Suprapubic skin (tissue), 4 donors: ENCODE data around the gene NDUFC2. TPM values are rescaled to one million over a fixed set of nuclear protein-coding genes. Genes with fewer than 3 reads are reported as not detected.
"Not testable (repeated sequence)": the region's sequence is repeated elsewhere in the genome, so short reads cannot be mapped to it uniquely, and the experiment has no call there.

Experiments used
- DNase-seq, 2 donors: peaks; one replicate each; pipeline ENCODE4 v3.0.0-alpha.2; 2019; ENCODE audit warnings: low spot score in 2 of 2
- H3K27ac ChIP-seq: fragments of 200-600 bp; sonication (generic); one replicate; pipeline ENCODE4 v1.5.1; 2019
- H3K27me3 ChIP-seq: fragments of 200-600 bp; sonication (generic); one replicate; pipeline ENCODE4 v1.5.1; 2019
- H3K36me3 ChIP-seq: fragments of 200-600 bp; sonication (generic); one replicate; pipeline ENCODE4 v1.5.1; 2019
- H3K4me1 ChIP-seq: fragments of 200-600 bp; sonication (generic); one replicate; pipeline ENCODE4 v1.5.1; 2019
- H3K4me3 ChIP-seq: fragments of 200-600 bp; sonication (generic); one replicate; pipeline ENCODE4 v1.5.1; 2019; ENCODE audit warnings: mild to moderate bottlenecking
- H3K9me3 ChIP-seq: fragments of 200-600 bp; sonication (generic); one replicate; pipeline ENCODE4 v1.5.1; 2019
- EP300 ChIP-seq: sonication (generic); formaldehyde crosslinking; IDR thresholded peaks from one replicate; pipeline ENCODE4 v1.6.1; 2017; ENCODE audit warnings: antibody characterized with exemption
- POLR2A ChIP-seq, 2 donors: fragments of 450-650 bp; IDR thresholded peaks; one replicate each; pipeline ENCODE4 v1.6.1; 2017; ENCODE audit warnings: antibody characterized with exemption in 2 of 2, mild to moderate bottlenecking in 2 of 2, moderate library complexity in 2 of 2
- POLR2AphosphoS5 ChIP-seq, 3 donors: sonication (generic); formaldehyde crosslinking; IDR thresholded peaks; one replicate each; pipeline ENCODE4 v1.6.1; 2017; ENCODE audit warnings: antibody characterized with exemption in 3 of 3
- WGBS: methylation state at CpG from one replicate; pipeline ENCODE4 v1.1.5; 2018; 5-methylcytosine and 5-hydroxymethylcytosine counted together
- total RNA-seq, 4 donors: library from RNA; depleted of rRNA; stranded (reverse); fragments of >200 nt; gene quantifications; one replicate each; pipeline ENCODE4 v1.1.0, GENCODE V29; 2016
- TF ChIP-seq, protein P1 (sequence below), 2 donors: fragments of 200-600 bp in 1 of 2; fragments of 450-650 bp in 1 of 2; sonication (generic) in 1 of 2; IDR thresholded peaks; one replicate each; pipeline ENCODE4 v1.5.1; 2016 to 2019; ENCODE audit warnings: antibody characterized with exemption in 2 of 2, mild to moderate bottlenecking in 1 of 2, moderate library complexity in 1 of 2

NDUFC2 gene
- total RNA-seq, 4 donors from 2014 or later: 100 to 161 (median 115) TPM

GRCh38 chr11:78097666-78098385, 18.2 kb upstream of the NDUFC2 start:
- DNase-seq: no peak
- 84% methylated on average over 7 of the region's 7 CpGs for WGBS
- H3K9me3 ChIP-seq: no peaks in the 10 kb centered on the region
- H3K4me1 ChIP-seq: no peaks in the 10 kb centered on the region
- TF ChIP-seq EP300: no peak
- TF ChIP-seq POLR2AphosphoS5 (IDR thresholded peaks at IDR 0.05): no peak
- TF ChIP-seq, protein P1, sequence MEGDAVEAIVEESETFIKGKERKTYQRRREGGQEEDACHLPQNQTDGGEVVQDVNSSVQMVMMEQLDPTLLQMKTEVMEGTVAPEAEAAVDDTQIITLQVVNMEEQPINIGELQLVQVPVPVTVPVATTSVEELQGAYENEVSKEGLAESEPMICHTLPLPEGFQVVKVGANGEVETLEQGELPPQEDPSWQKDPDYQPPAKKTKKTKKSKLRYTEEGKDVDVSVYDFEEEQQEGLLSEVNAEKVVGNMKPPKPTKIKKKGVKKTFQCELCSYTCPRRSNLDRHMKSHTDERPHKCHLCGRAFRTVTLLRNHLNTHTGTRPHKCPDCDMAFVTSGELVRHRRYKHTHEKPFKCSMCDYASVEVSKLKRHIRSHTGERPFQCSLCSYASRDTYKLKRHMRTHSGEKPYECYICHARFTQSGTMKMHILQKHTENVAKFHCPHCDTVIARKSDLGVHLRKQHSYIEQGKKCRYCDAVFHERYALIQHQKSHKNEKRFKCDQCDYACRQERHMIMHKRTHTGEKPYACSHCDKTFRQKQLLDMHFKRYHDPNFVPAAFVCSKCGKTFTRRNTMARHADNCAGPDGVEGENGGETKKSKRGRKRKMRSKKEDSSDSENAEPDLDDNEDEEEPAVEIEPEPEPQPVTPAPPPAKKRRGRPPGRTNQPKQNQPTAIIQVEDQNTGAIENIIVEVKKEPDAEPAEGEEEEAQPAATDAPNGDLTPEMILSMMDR (IDR thresholded peaks at IDR 0.05): no peak
- H3K4me3 ChIP-seq: no peak overlapping the region
- H3K27me3 ChIP-seq: no peaks in the 10 kb centered on the region
- peaks cover 42% of the 10 kb centered on the region for H3K36me3 ChIP-seq
- no peak overlapping the region for H3K27ac ChIP-seq

DNA sequence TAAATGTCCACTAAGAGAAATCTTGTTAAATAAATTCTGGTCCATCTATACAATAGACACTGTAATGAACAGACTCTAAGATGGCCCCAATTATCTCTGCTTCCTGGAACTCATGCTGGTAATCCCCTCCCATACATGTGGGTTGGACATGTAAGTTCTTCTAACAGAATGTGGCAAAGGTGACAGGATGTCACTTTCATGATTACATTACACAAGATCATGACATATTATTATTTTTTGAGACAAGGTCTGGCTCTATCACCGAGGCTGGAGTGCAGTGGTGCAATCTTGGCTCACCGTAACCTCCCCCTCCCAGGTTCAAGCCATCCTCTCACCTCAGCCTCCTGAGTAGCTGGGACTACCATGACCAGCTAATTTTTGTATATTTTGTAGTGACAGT, 14.6 kb upstream of the NDUFC2 start:
- Histone ChIP-seq H3K27me3 (no peaks in the 10 kb centered on the region), H3K4me3 (no peak overlapping the region), H3K27ac (no peak overlapping the region), H3K9me3 (no peaks in the 10 kb centered on the region), H3K4me1 (no peaks in the 10 kb centered on the region), H3K36me3 (peaks cover 15% of the 10 kb centered on the region)
- no peak for DNase-seq
- TF ChIP-seq POLR2A (IDR thresholded peaks at IDR 0.05) (no peak), EP300 (no peak)
- TF ChIP-seq, protein P1 (IDR thresholded peaks at IDR 0.05): no peak
- 89% methylated on average over 2 of the region's 2 CpGs for WGBS

DNA sequence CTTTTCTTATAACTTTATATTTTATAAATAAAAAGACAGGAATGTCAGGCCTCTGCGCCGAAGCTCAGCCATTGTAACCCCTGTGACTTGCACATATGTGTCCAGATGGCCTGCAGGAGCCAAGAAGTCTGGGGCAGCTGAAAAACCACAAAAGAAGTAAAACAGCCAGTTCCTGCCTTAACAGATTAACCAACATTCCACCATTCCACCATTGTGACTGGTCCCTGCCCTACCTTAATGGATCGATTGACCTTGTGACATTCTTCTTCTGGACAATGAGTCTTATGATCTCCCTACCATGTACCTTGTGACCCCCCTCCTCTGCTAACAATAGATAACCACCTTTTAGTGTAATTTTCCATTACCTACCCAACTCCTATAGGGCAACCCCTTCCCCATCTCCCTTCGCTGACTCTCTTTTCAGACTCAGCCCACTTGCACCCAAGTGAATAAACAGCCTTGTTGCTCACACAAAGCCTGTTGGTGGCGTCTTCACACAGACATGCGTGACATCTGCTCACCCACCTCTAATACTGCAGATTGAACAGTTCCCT, 6.9 kb upstream of the NDUFC2 start:
- 83% methylated on average over 6 of the region's 6 CpGs for WGBS
- H3K36me3 ChIP-seq, H3K4me3 ChIP-seq, H3K27ac ChIP-seq, H3K27me3 ChIP-seq, H3K9me3 ChIP-seq, H3K4me1 ChIP-seq, DNase-seq: not testable (repeated sequence)

- DNase-seq: no peak
- TF ChIP-seq, protein P1 (IDR thresholded peaks at IDR 0.05): no peak
- no peak for TF ChIP-seq EP300
- no peak for TF ChIP-seq POLR2A (IDR thresholded peaks at IDR 0.05)
- no peak for TF ChIP-seq POLR2AphosphoS5 (IDR thresholded peaks at IDR 0.05)
- Histone ChIP-seq H3K9me3 (no peaks in the 10 kb centered on the region), H3K4me3 (no peak overlapping the region), H3K27ac (no peak overlapping the region), H3K27me3 (no peaks in the 10 kb centered on the region), H3K4me1 (no peaks in the 10 kb centered on the region), H3K36me3 (no peaks in the 10 kb centered on the region)
- WGBS: 41% methylated on average over 3 of the region's 3 CpGs
These were observed 6.3 kb upstream of the NDUFC2 start for GRCh38 chr11:78085972-78086371.

GRCh38 chr11:78084506-78084905, 4.8 kb upstream of the NDUFC2 start:
- 88% methylated on average over 8 of the region's 8 CpGs for WGBS
- H3K4me3 ChIP-seq, DNase-seq, H3K4me1 ChIP-seq, H3K36me3 ChIP-seq, H3K9me3 ChIP-seq, H3K27me3 ChIP-seq, H3K27ac ChIP-seq: not testable (repeated sequence)

DNA sequence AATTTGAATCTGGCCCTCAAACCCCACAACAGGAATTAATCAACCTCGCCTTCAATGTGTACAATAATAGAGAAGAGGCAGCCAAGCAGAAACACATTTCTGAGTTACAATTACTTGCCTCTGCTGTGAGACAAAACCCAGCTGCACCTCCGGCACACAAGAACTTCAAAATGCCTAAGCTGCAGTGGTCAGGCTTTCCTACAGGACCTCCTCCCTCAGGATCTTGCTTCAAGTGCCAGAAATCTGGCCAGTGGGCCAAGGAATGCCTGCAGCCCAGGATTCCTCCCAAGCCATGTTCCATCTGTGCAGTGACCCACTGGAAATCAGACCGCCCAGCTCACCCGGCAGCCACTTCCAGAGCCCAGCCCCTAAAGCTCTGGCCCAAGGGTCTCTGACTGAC, 3.4 kb upstream of the NDUFC2 start:
- H3K4me3 ChIP-seq: no peak overlapping the region
- no peak overlapping the region for H3K27ac ChIP-seq
- 68% methylated on average over 4 of the region's 4 CpGs for WGBS
- H3K9me3 ChIP-seq: no peaks in the 10 kb centered on the region
- no peak for DNase-seq
- H3K4me1 ChIP-seq: peaks cover 14% of the 10 kb centered on the region
- H3K36me3 ChIP-seq: no peaks in the 10 kb centered on the region
- no peaks in the 10 kb centered on the region for H3K27me3 ChIP-seq
- TF ChIP-seq, protein P1 (IDR thresholded peaks at IDR 0.05): no peak
- TF ChIP-seq EP300: no peak
- no peak for TF ChIP-seq POLR2A (IDR thresholded peaks at IDR 0.05)
- no peak for TF ChIP-seq POLR2AphosphoS5 (IDR thresholded peaks at IDR 0.05)
